D721Med (cell line): Measurements from ENCODE around the gene BCL2L12.

Source experiments
- DNase-seq: peaks from one replicate; pipeline ENCODE4 v3.0.0; 2011; ENCODE audit warnings: low spot score; ENCODE audit not compliant: insufficient read length
- FAIRE-seq: peaks from 2 replicates; lab custom pipeline; 2011; peaks lifted over from hg19 to GRCh38; lab: Jason Lieb, UNC
- TF ChIP-seq, protein P1 (sequence below): IDR thresholded peaks from 2 replicates; pipeline ENCODE4 v1.5.1; 2012; ENCODE audit warnings: mild to moderate bottlenecking, control low read depth; ENCODE audit not compliant: insufficient read depth; ENCODE audit errors: missing control alignments

BCL2L12 gene

GRCh38 chr19:49639401-49640112, 26.2 kb upstream of the BCL2L12 start:
- TF ChIP-seq, protein P1, sequence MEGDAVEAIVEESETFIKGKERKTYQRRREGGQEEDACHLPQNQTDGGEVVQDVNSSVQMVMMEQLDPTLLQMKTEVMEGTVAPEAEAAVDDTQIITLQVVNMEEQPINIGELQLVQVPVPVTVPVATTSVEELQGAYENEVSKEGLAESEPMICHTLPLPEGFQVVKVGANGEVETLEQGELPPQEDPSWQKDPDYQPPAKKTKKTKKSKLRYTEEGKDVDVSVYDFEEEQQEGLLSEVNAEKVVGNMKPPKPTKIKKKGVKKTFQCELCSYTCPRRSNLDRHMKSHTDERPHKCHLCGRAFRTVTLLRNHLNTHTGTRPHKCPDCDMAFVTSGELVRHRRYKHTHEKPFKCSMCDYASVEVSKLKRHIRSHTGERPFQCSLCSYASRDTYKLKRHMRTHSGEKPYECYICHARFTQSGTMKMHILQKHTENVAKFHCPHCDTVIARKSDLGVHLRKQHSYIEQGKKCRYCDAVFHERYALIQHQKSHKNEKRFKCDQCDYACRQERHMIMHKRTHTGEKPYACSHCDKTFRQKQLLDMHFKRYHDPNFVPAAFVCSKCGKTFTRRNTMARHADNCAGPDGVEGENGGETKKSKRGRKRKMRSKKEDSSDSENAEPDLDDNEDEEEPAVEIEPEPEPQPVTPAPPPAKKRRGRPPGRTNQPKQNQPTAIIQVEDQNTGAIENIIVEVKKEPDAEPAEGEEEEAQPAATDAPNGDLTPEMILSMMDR, result no peak
- FAIRE-seq, result no peak
- DNase-seq, result no peak

DNA sequence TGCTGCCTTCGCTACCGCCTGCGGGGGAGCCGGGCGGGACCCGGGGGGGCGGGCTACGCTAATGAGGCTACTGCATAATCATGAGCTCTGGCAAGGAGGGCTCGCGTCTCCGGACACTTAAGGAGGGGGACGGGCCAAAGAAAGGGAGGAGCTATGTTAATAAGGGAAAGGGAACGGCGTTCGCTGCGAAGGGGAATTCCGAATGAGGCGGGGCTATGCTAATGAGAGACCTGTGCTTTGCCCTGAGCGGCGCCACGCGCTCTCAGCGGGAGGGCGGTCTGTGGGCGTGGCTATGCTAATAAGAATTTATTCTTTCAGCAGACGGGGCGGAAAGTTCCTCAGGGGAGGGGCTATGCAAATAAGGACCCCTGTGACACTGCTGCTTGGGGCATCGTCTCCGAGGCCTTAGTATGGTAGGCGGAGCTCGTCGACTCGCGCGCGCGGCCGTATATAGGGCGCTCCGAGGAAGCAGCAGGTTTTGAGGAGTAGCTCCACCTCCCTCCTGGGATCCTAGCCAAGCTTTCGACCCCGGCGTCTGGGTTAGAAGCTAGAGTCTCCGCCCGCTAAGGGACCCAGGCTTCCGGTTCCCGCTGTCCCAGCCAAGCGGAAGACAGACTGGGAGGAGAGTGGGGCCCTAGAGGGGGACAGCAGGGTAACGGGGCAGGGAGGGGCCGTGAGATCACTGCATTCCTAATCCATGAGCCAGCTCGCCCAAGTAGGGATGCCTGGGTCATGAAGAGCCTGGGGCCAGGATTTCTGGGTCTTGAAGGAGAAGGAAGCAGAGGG, 25.4 kb upstream of the BCL2L12 start, which contains the start of gene RRAS:
TSS of gene RRAS (minus strand) at position 31 of the 786 bp plus-strand sequence. CDS start 45 bp downstream, outside the sequence.
- TF ChIP-seq, protein P1, result no peak
- no peak for FAIRE-seq
- DNase-seq, result peak; percentile 85

GRCh38 chr19:49641688-49642491, 23.8 kb upstream of the BCL2L12 start, which contains the start of gene SCAF1:
Gene SCAF1, plus strand, starts transcription at chr19:49642209. Its CDS starts 2,818 bp downstream, at chr19:49645027.
- DNase-seq, result peak; percentile 73
- no peak for FAIRE-seq
- TF ChIP-seq, protein P1, result no peak

GRCh38 chr19:49642492-49643035, 23.2 kb upstream of the BCL2L12 start:
- TF ChIP-seq, protein P1, result no peak
- no peak for FAIRE-seq
- no peak for DNase-seq

DNA sequence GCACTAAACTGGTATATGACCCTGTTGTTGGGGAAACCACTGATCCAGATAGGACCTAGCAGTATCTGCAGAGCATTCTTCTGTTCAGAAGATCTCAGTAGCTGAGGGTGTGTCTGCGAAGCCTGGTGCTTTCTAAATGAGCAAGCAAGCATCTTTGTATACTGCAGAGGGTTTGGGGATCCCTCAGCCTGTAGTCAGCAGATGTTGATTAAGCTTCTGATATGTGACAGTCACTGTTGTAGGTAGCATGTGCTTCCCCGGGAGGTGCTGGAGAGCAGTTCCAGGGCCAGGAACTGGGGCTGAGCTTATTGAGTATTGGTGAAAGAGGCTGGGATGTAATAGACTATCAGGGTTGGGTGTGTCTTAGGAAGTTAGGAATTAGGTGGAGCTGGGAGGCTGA, 22.3 kb upstream of the BCL2L12 start:
- no peak for FAIRE-seq
- no peak for DNase-seq
- TF ChIP-seq, protein P1, result no peak

GRCh38 chr19:49645592-49645991, 20.1 kb upstream of the BCL2L12 start:
- DNase-seq (no peak), FAIRE-seq (no peak)
- TF ChIP-seq, protein P1, result no peak
